Hematopoietic multipotent progenitor cell treated with erythropoietin and hydrocortisone succinate and interleukin-3 and kit ligand, for 17 days (in vitro differentiated cells): ENCODE measurements around the gene RUNX1.
A peak's percentile ranks its signal among the peaks of the same experiment; 100 is the strongest.

ENCODE experiments used
- DNase-seq: peaks from one replicate; pipeline ENCODE4 v3.0.0-alpha.2; 2015; ENCODE audit warnings: low spot score

RUNX1 gene

GRCh38 chr21:34897828-34898227 is 151.3 kb downstream of the RUNX1 start:
- DNase-seq: no peak

DNA sequence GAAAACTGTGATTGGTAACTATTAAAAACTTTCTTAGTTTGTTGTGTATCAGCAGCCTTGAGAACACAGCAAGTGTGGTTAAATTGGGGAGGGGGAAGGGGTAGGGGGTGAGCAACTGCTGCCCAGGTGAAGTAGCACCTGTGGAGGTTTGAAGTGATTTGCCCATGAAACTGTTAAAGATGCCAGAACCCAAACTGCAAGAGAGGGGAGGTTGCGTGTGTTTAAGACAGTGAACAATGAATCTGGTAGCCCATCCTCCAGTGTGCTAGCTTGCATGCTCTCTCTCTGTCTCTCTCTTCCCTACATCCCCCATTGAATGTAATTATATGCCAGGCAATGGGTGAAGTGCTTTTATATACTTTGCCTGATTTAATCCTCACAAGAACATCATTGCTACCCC is 154.7 kb downstream of the RUNX1 start:
- DNase-seq: no peak

DNA sequence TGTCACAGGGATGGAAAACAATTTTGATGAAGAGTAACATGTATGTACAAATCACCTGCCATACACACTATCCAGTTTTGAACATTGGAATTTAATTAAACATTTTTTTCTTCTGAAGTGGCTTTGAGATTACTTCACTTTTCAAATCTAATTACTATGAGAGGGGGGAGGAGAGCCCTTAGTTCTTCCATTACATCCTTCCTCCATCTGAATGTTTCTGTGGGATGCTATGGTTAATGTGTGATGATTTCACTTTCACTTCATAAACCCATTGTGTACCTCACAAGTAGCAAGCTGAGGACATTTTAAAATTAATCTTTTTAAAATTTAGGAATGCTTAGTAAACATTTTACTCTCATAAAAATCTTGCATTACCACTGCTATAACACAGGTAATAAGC is 156.9 kb downstream of the RUNX1 start:
- no peak for DNase-seq

DNA sequence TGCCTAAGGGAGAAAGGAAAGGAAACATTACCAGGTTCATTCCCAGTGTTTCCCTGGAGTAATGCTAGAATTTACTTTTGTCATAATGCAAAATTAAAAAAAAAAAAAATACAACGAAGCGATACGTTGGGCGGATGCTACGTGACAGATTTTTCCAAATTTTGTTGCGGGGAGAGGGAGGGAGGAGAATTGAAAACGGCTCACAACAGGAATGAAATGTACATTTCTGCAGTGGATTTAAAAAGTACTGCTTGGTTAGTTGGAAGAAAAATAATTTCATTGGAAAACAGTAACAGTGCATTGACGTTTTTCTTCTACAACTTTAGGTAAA is 157.5 kb downstream of the RUNX1 start:
- no peak for DNase-seq

GRCh38 chr21:34890724-34891612 is 158.1 kb downstream of the RUNX1 start:
- DNase-seq: peak; percentile 26

DNA sequence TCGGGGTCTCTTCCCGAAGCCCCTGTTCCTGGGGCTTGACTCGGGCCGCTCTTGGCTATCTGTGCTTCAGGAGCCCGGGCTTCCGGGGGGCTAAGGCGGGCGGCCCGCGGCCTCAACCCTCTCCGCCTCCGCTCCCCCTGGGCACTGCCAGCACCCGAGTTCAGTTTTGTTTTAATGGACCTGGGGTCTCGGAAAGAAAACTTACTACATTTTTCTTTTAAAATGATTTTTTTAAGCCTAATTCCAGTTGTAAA is 158.7 kb downstream of the RUNX1 start:
- no peak for DNase-seq

DNA sequence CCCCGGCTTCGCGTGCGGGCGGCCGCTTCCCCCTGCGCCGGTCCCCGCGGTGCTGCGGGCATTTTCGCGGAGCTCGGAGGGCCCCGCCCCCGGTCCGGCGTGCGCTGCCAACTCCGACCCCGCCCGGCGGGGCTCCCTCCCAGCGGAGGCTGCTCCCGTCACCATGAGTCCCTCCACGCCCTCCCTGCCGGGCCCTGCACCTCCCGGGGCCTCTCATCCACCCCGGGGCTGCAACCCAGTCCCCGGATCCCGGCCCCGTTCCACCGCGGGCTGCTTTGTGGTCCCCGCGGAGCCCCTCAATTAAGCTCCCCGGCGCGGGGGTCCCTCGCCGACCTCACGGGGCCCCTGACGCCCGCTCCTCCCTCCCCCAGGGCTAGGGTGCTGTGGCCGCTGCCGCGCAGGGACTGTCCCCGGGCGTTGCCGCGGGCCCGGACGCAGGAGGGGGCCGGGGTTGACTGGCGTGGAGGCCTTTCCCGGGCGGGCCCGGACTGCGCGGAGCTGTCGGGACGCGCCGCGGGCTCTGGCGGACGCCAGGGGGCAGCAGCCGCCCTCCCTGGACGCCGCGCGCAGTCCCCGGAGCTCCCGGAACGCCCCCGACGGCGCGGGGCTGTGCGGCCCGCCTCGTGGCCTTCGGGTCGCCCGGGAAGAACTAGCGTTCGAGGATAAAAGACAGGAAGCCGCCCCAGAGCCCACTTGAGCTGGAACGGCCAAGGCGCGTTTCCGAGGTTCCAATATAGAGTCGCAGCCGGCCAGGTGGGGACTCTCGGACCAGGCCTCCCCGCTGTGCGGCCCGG is 159.2 kb downstream of the RUNX1 start:
- peak; percentile 73 for DNase-seq

DNA sequence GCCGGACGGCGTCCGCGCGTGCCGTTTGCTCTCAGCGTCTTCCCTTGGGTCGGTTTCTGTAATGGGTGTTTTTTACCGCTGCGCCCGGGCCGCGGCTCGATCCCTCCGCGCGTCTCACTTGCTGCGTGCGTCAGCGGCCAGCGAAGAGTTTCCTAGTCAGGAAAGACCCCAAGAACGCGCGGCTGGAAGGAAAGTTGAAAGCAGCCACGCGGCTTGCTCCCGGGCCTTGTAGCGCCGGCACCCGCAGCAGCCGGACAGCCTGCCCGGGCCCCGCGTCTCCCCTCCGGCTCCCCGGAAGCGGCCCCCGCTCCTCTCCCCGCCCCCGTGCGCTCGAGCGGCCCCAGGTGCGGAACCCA is 159.8 kb downstream of the RUNX1 start:
- peak; percentile 41 for DNase-seq

GRCh38 chr21:34888569-34889319 is 160.4 kb downstream of the RUNX1 start:
- peak; percentile 84 for DNase-seq

- peak; percentile 69 for DNase-seq
Measured at GRCh38 chr21:34887725-34888568, 161.2 kb downstream of the RUNX1 start.

DNA sequence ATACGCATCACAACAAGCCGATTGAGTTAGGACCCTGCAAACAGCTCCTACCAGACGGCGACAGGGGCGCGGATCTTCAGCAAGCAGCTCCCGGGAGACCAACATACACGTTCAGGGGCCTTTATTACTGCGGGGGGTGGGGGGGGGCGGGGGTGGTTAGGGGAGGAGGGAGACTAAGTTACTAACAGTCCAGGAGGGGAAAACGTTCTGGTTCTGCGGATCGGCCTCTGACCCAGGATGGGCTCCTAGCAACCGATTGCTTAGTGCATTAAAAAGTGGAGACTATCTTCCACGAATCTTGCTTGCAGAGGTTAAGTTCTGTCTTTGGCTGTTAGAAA is 162.0 kb downstream of the RUNX1 start:
- DNase-seq: no peak

DNA sequence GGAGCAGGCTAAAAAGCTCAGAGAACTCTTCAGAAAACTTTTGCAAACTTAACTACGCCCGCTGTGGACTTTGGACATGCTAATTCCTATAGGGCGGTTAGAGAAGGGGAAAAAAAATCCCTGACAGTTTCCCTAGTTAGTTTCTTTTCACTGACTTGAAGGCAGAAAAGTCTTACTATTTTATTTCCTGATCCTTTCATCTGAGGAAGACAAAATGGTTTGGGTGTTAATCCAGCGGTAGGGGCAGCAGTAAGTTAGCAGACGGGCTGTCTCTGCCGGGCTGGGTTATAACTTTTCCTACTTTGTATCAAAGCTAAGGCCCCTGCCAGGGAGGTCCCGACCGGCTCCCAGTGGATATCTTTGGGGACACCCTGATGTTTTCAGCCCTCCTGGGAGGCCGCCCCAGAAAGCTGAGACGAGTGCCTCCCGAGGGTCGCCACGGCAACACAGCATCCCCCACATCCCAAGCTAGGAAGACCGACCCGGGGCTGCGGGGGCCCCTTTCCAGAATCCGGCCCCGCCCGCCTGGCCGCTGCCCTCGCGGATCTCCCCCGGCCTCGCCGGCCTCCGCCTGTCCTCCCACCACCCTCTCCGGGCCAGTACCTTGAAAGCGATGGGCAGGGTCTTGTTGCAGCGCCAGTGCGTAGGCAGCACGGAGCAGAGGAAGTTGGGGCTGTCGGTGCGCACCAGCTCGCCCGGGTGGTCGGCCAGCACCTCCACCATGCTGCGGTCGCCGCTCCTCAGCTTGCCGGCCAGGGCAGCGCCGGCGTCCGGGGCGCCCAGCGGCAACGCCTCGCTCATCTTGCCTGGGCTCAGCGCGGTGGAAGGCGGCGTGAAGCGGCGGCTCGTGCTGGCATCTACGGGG is 162.6 kb downstream of the RUNX1 start:
- DNase-seq: peak; percentile 20

DNA sequence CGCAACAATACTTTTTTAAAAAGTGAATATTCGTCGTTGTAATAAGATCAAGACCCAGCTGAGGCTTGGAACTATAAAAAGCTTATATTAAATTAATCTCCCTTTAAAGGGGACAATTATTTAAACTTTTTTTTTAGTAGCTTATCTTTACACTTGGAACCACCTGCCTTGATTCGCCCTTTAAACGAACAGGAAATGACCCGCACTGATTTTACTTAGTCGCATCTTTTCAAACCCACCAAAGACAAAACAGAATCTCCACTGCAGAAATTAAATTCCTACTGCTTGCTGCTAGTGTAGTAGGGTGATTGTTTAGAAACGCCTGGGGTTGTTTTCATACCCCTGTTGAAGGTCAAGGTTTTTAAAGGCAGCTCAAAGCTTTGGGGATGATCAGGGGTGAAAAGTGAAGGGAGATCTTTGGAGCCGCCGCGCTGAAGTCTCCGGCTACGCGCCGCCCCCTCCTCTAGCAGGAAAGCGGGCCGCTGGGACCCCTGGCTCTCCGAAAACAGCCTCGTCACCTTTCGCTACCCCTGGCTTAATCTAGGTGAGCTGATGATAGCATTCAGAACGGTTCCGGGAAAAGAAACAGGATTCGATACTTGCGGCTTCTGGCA is 163.4 kb downstream of the RUNX1 start:
- peak; percentile 8 for DNase-seq

- DNase-seq: peak; percentile 28
Measured at GRCh38 chr21:34885125-34885524, 164.0 kb downstream of the RUNX1 start.

DNA sequence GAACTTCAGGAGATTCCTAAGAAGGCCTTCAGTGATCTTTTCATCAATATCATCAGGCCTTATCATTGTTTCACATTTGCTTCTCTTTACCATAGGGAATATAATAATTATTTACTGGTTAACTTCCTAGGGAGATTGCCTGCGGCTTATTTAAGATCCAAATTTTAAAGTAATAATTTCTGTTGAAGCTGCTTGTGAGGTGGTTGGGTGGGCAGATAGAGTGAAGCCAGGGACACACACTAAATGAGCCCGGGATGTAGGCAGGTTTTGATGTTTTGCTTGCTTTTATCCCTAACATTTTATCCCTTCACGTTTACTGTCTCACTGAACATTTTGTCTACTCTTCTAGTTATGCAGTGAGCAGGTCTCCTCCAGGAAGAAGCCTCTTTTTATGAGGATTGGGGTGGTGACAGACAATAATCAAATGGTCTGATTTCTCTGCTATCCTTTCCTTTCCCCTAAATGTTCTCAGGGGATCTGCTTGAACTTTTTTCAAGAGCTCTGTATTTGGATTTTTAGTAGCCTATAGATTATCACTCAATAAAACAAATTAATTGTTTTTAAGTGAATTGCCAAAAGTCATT is 164.7 kb downstream of the RUNX1 start:
- DNase-seq: peak; percentile 9

DNA sequence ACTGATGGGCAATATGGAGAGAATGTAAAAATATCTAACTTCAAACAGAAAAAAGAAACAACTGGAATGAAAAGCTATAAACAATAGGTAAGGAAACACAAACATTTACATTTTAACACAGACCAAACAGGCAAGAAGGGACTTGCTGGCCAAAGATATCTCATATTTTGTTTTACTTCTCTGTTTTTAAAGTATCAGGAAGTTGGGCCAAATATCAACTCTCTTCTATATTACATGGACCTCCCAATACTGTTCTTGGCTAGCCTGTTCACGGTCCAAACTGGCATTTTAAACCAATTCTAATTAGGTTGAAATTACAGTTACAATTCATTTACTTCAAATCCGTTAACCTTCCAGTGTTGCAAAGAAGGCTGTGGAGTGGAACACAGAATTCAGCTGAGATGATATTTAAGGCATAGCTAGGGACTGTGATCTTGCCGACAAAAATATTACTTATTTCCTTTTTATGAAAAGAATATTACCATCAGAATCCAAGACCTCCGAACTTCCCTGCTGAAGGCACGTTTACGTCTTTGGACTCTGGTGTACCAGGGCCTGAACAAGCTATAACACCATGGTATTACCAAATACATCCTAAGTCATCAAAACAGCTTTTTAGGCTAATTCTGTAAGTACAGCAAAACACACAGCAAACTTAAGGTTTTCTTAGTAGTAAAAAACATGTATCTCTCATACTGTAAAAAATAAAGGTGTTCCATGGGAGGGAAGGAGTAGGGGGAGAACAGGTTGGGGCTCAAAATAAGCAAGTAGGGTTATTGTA is 165.4 kb downstream of the RUNX1 start:
- DNase-seq: peak; percentile 15

DNA sequence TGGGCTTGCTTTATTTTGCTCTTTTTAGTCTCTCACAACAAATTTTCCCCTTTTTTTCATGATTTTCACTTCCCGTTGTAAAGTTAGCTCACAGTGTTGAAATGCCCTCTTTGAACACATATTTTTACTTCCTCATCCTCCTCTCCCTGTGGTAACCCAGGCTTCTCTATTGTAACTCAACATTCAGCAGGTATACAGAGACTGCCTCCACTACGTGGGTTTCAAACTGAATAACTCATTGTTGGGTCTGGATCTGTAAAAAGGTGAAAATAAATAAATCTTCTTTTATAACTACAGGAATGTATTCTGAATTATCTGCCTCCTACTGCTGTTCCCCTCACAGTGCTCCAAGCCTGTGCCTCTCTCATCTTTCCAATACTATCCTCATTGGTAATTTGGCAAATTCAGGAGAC is 166.4 kb downstream of the RUNX1 start:
- DNase-seq: peak; percentile 8

- DNase-seq: peak; percentile 11
Measured at GRCh38 chr21:34881839-34882371, 167.2 kb downstream of the RUNX1 start.

- DNase-seq: no peak
Measured at GRCh38 chr21:34881421-34881820, 167.7 kb downstream of the RUNX1 start.
